ENCODE data around the gene MYNN.
A peak's percentile ranks its signal among the peaks of the same experiment; 100 is the strongest.
"Not testable (repeated sequence)": the region's sequence is repeated elsewhere in the genome, so short reads cannot be mapped to it uniquely, and the experiment has no call there.

Gene MYNN

GRCh38 chr3:169772897-169773816, at the start of gene MYNN:
TSS of gene MYNN (plus strand) at chr3:169773396. CDS start at chr3:169774296, 900 bp downstream.
- peak within 1 kb of the TSS; percentile 82 for H3K4me2 ChIP-seq (ENCODE audit: low read length)
- no peaks in the 10 kb centered on the region for H3K27me3 ChIP-seq (ENCODE audit: insufficient read depth, low read length)
- TF ChIP-seq CTCF (IDR thresholded peaks at IDR 0.05; ENCODE audit: low read length) (no peak; the same call in 1 of the 2 replicates), EZH2 (IDR thresholded peaks at IDR 0.05; ENCODE audit: borderline replicate concordance, low read length) (no peak)
- peak within 1 kb of the TSS; percentile 95 for H3K27ac ChIP-seq (ENCODE audit: low read depth, low read length, poor library complexity, severe bottlenecking)
- H3F3A ChIP-seq (ENCODE audit: insufficient read depth, low read length), result peaks cover 20% of the 10 kb centered on the region
- no peak within 1 kb of the TSS for H2AFZ ChIP-seq (ENCODE audit: low read length)
- H3K9me2 ChIP-seq (ENCODE audit: low read depth, low read length), result no peaks in the 10 kb centered on the region
- H3K4me1 ChIP-seq (ENCODE audit: insufficient read depth, low read length, severe bottlenecking), result peaks cover 27% of the 10 kb centered on the region
- peaks cover 28% of the 10 kb centered on the region for H3K79me2 ChIP-seq (ENCODE audit: insufficient read depth, low read length)
- peak within 1 kb of the TSS; percentile 71 for H3K4me3 ChIP-seq (ENCODE audit: low read depth, low read length, poor library complexity, severe bottlenecking)
- no peaks in the 10 kb centered on the region for H4K20me1 ChIP-seq (ENCODE audit: insufficient read depth, low read length)
- H3K9ac ChIP-seq (ENCODE audit: low read length), result peak within 1 kb of the TSS; percentile 82
- H3K9me3 ChIP-seq (ENCODE audit: low read length), result no peaks in the 10 kb centered on the region
- H3K36me3 ChIP-seq (ENCODE audit: insufficient read depth, low read length), result peaks cover 39% of the 10 kb centered on the region

- H3K9me2 ChIP-seq (ENCODE audit: low read depth, low read length); H3K27ac ChIP-seq (ENCODE audit: low read depth, low read length, poor library complexity, severe bottlenecking); H3K4me2 ChIP-seq (ENCODE audit: low read length); H3K4me1 ChIP-seq (ENCODE audit: insufficient read depth, low read length, severe bottlenecking); H3K36me3 ChIP-seq (ENCODE audit: insufficient read depth, low read length); H3K27me3 ChIP-seq (ENCODE audit: insufficient read depth, low read length); H3K9me3 ChIP-seq (ENCODE audit: low read length); H3K79me2 ChIP-seq (ENCODE audit: insufficient read depth, low read length); H3K9ac ChIP-seq (ENCODE audit: low read length); H3K4me3 ChIP-seq (ENCODE audit: low read depth, low read length, poor library complexity, severe bottlenecking); H2AFZ ChIP-seq (ENCODE audit: low read length); H4K20me1 ChIP-seq (ENCODE audit: insufficient read depth, low read length); H3F3A ChIP-seq (ENCODE audit: insufficient read depth, low read length): not testable (repeated sequence)
Measured at GRCh38 chr3:169731857-169732256, 41.3 kb upstream of the MYNN start.

- Histone ChIP-seq H3K4me3 (ENCODE audit: low read depth, low read length, poor library complexity, severe bottlenecking) (no peak overlapping the region), H3K79me2 (ENCODE audit: insufficient read depth, low read length) (no peaks in the 10 kb centered on the region), H3K4me2 (ENCODE audit: low read length) (no peak overlapping the region), H3K27me3 (ENCODE audit: insufficient read depth, low read length) (no peaks in the 10 kb centered on the region), H3K27ac (ENCODE audit: low read depth, low read length, poor library complexity, severe bottlenecking) (no peak overlapping the region), H3F3A (ENCODE audit: insufficient read depth, low read length) (no peaks in the 10 kb centered on the region), H3K9me3 (ENCODE audit: low read length) (peaks cover 9% of the 10 kb centered on the region; the same call in 1 of the 2 replicates), H3K9ac (ENCODE audit: low read length) (no peak overlapping the region), H2AFZ (ENCODE audit: low read length) (no peak overlapping the region), H3K9me2 (ENCODE audit: low read depth, low read length) (no peaks in the 10 kb centered on the region), H3K4me1 (ENCODE audit: insufficient read depth, low read length, severe bottlenecking) (no peaks in the 10 kb centered on the region), H4K20me1 (ENCODE audit: insufficient read depth, low read length) (no peaks in the 10 kb centered on the region), H3K36me3 (ENCODE audit: insufficient read depth, low read length) (no peaks in the 10 kb centered on the region)
- no peak for TF ChIP-seq EZH2 (IDR thresholded peaks at IDR 0.05; ENCODE audit: borderline replicate concordance, low read length)
Measured at GRCh38 chr3:169739067-169739466, 34.1 kb upstream of the MYNN start.

GRCh38 chr3:169744366-169745054, 28.7 kb upstream of the MYNN start:
- Histone ChIP-seq H2AFZ (ENCODE audit: low read length) (no peak overlapping the region), H3K27ac (ENCODE audit: low read depth, low read length, poor library complexity, severe bottlenecking) (no peak overlapping the region), H4K20me1 (ENCODE audit: insufficient read depth, low read length) (no peaks in the 10 kb centered on the region), H3F3A (ENCODE audit: insufficient read depth, low read length) (no peaks in the 10 kb centered on the region), H3K9me2 (ENCODE audit: low read depth, low read length) (no peaks in the 10 kb centered on the region), H3K4me3 (ENCODE audit: low read depth, low read length, poor library complexity, severe bottlenecking) (no peak overlapping the region), H3K9ac (ENCODE audit: low read length) (no peak overlapping the region), H3K27me3 (ENCODE audit: insufficient read depth, low read length) (peaks cover 9% of the 10 kb centered on the region), H3K79me2 (ENCODE audit: insufficient read depth, low read length) (no peaks in the 10 kb centered on the region), H3K4me1 (ENCODE audit: insufficient read depth, low read length, severe bottlenecking) (no peaks in the 10 kb centered on the region), H3K36me3 (ENCODE audit: insufficient read depth, low read length) (no peaks in the 10 kb centered on the region), H3K9me3 (ENCODE audit: low read length) (no peaks in the 10 kb centered on the region), H3K4me2 (ENCODE audit: low read length) (no peak overlapping the region)
- no peak for TF ChIP-seq EZH2 (IDR thresholded peaks at IDR 0.05; ENCODE audit: borderline replicate concordance, low read length)
- peak; percentile 72 for TF ChIP-seq CTCF (IDR thresholded peaks at IDR 0.05; ENCODE audit: low read length)
